GM21381 (cell line): ENCODE data around the gene TMEM209.
"Not testable (repeated sequence)": the region's sequence is repeated elsewhere in the genome, so short reads cannot be mapped to it uniquely, and the experiment has no call there.

Experiments
- ATAC-seq: cut with Tn5 transposase; IDR thresholded peaks from one replicate; pipeline ENCODE4 v1.9.1; 2021; ENCODE audit warnings: mild to moderate bottlenecking, moderate library complexity; ENCODE audit not compliant: unreplicated experiment

The TMEM209 gene

GRCh38 chr7:130205084-130205947 lies at the start of gene TMEM209:
Gene TMEM209 (minus strand): TSS chr7:130205406. CDS start chr7:130205375, 31 bp downstream.
- peak; percentile 98 for ATAC-seq

DNA sequence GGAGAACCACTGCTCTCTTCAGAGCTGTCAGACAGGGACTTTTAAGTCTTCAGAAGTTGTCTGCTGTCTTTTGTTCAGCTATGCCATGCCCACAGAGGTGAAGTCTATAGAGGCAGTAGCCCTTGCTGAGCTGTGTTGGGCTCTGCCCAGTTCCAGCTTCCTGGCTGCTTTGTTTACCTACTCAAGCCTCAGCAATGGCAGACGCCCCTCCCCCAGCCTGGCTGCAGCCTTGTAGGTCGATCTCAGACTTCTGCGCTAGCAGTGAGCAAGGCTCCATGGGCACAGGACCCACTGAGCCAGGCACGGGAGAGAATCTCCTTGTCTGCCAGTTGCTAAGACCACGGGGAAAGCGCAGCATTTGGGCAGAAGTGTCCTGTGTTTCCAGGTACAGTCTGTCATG lies 49.3 kb upstream of the TMEM209 start:
- no peak for ATAC-seq

DNA sequence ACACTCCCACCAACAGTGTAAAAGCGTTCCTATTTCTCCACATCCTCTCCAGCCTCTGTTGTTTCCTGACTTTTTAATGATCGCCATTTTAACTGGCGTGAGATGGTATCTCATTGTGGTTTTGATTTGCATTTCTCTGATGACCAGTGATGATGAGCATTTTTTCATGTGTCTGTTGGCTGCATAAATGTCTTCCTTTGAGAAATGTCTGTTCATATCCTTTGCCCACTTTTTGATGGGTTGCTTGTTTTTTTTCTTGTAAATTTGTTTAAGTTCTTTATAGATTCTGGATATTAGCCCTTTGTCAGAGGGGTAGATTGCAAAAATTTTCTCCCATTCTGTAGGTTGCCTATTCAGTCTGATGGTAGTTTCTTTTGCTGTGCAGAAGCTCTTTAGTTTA lies 44.4 kb upstream of the TMEM209 start:
- ATAC-seq = not testable (repeated sequence)

DNA sequence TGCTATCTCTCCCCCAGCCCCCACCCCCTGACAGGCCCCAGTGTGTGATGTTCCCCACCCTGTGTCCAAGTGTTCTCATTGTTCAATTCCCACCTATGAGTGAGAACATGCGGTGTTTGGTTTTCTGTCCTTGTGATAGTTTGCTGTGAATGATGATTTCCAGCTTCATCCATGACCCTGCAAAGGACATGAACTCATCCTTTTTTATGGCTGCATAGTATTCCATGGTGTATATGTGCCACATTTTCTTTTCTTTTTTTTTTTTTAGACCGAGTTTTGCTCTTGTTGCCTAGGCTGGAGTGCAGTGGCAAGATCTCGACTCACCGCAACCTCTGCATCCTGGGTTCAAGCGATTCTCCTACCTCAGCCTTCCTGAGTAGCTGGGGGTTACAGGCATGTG lies 43.6 kb upstream of the TMEM209 start:
- ATAC-seq = not testable (repeated sequence)

- not testable (repeated sequence) for ATAC-seq
Observed at GRCh38 chr7:130246491-130246890, 41.3 kb upstream of the TMEM209 start.

- ATAC-seq = not testable (repeated sequence)
Observed at GRCh38 chr7:130243486-130243885, 38.3 kb upstream of the TMEM209 start.

GRCh38 chr7:130242198-130243014 lies 37.2 kb upstream of the TMEM209 start:
- ATAC-seq = no peak

DNA sequence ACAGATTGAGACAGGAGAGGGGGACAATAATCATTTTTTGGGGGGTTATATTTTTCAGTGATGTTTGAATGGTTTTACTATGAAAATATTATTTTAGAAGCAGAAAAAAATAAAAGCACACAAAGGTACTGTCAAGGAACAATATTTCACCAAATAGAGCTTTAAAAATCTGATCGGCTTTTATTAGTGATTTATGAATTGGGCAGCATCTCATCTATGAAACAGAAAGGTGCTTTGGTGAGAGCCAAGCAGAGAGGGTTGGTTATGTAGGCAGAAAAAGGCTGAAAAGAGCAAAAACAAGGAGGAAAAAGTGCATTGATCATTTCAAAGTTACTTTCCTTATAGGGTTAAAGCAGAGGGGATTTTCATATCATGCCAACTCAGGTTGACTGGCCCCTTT lies 35.0 kb upstream of the TMEM209 start:
- ATAC-seq = no peak

GRCh38 chr7:130236361-130236760 lies 31.2 kb upstream of the TMEM209 start:
- not testable (repeated sequence) for ATAC-seq

DNA sequence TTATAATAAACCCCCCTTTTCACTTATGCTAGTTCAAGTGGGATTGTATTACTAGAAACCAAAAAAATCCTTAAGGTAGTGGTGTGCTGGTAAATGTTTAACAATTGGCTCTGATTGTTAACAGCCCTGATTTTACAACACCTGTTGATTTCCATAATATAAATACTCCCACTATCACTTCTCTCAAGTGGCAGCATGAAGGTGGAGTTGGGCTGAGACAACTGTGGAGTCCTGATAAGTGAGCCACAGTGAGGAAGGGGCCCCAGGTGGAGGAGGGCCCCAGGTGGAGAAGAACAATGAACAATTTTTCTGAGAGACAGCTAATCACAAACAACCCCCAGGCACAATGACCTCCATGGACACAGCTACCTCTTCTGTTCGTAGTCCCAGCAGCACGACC lies 28.9 kb upstream of the TMEM209 start:
- ATAC-seq = no peak

GRCh38 chr7:130232209-130232608 lies 27.0 kb upstream of the TMEM209 start:
- ATAC-seq = no peak

DNA sequence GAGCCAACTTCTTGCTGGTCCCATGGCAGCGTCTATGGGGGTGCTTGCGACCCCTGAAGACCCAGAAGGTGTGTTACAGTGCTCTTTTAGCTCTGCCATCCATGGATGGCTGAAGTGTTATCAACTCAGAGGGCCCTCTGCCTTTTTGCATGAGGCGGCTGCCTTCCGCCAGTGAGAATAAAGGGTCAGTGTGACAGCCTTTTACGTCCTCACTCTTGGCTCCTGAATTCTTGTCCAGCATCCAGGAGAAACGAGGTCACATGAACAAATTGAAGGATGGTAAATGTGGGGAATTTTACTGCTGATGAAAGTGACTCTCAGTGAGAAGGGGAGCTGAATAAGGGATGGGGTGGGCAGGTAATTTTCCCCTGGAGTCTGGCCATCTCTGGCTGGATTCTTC lies 26.6 kb upstream of the TMEM209 start:
- no peak for ATAC-seq

- ATAC-seq = not testable (repeated sequence)
Observed at GRCh38 chr7:130229981-130230380, 24.8 kb upstream of the TMEM209 start.

- no peak for ATAC-seq
Observed at GRCh38 chr7:130228840-130229502, 23.8 kb upstream of the TMEM209 start.

GRCh38 chr7:130227883-130228575 lies 22.8 kb upstream of the TMEM209 start:
- no peak for ATAC-seq

- no peak for ATAC-seq
Observed at GRCh38 chr7:130226333-130226732, 21.1 kb upstream of the TMEM209 start.

GRCh38 chr7:130224923-130225322 lies 19.7 kb upstream of the TMEM209 start:
- not testable (repeated sequence) for ATAC-seq

GRCh38 chr7:130224210-130224609 lies 19.0 kb upstream of the TMEM209 start:
- ATAC-seq = no peak

GRCh38 chr7:130223646-130224045 lies 18.4 kb upstream of the TMEM209 start:
- ATAC-seq = no peak

DNA sequence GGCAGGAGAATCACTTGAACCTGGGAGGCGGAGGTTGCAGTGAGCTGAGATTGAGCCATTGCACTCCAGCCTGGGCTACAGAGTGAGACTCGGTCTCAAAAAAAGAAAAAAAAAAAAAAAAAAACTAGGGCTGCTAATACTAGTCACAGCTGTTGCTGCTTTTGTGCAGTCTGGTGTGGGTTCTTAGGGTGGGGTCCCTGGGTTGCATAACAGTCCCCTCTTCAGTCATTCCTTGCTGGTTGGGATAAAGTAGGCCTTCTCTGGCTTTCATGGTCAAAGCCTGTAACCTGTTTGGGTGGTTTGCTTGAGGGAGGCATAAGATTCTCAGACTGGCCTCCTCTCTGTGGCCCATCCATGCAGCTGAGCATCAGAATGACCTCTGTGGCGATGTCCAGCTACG lies 16.5 kb upstream of the TMEM209 start:
- ATAC-seq = no peak

DNA sequence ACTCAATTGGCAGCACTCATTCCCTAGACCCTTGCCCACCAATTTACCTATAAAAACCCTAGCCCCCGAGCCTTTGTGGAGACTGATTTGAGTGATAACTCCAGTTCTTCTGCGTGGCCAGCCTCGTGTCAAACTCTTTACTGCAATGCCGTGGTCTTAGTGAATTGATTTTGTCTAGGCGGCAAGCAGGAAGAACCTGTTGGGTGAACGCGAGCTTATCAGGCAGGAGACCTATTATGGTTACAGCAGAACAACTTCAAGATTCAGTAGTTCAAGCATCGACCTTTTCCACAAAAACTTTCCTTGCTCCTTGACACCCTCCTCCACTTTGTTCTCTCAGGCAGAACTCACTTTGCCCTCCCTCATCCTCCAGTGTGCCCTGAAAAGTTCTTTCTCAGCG lies 14.7 kb upstream of the TMEM209 start:
- no peak for ATAC-seq
